Measurements from ENCODE around the gene SORBS2.

DNA sequence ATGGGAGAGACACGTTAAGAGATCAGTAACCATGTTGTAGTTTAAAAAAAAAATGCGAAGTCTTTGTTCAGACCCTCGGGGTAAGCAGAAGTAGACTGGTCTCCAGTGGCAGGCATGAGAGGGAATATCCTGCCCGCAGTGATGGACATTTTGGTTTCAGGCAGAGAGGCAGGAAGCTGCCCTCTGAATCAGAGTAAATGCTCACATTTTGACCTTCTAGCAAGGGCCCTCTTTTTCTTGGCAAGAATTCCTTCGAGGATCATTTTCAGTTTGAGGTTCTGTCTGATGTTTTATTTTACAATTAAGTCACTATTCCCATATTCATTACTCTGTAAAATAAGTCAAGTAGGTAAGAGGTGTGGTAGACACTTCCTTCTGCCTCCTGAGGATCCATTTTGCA, 28.4 kb downstream of the SORBS2 start:
- TF ChIP-seq, protein P1, sequence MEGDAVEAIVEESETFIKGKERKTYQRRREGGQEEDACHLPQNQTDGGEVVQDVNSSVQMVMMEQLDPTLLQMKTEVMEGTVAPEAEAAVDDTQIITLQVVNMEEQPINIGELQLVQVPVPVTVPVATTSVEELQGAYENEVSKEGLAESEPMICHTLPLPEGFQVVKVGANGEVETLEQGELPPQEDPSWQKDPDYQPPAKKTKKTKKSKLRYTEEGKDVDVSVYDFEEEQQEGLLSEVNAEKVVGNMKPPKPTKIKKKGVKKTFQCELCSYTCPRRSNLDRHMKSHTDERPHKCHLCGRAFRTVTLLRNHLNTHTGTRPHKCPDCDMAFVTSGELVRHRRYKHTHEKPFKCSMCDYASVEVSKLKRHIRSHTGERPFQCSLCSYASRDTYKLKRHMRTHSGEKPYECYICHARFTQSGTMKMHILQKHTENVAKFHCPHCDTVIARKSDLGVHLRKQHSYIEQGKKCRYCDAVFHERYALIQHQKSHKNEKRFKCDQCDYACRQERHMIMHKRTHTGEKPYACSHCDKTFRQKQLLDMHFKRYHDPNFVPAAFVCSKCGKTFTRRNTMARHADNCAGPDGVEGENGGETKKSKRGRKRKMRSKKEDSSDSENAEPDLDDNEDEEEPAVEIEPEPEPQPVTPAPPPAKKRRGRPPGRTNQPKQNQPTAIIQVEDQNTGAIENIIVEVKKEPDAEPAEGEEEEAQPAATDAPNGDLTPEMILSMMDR (IDR thresholded peaks at IDR 0.05; ENCODE audit: borderline replicate concordance, extremely low read depth, low read length, poor library complexity, severe bottlenecking): no peak
- TF ChIP-seq EZH2 (IDR thresholded peaks at IDR 0.05; ENCODE audit: borderline replicate concordance, low read depth, low read length, severe bottlenecking): no peak

Measured in DND-41 (cell line).